Renal pelvis (tissue), 4 donors: Measurements from ENCODE around the gene HTT. TPM values are rescaled to one million over a fixed set of nuclear protein-coding genes. Genes with fewer than 3 reads are reported as not detected.
A peak's percentile ranks its signal among the peaks of the same experiment; 100 is the strongest.
"Not testable (repeated sequence)": the region's sequence is repeated elsewhere in the genome, so short reads cannot be mapped to it uniquely, and the experiment has no call there.

Experiments used
- DNase-seq: peaks from one replicate; pipeline ENCODE4 v3.0.0-alpha.2; 2013
- polyA plus RNA-seq, 3 donors: library from polyadenylated mRNA; unstranded; fragments of 120-200 nt; gene quantifications; one replicate each; pipeline ENCODE4 v1.2.1, GENCODE V29; 2013; ENCODE audit not compliant: insufficient read length in 3 of 3

Gene HTT
- polyA plus RNA-seq, 3 donors, result 31.9 to 44.9 (median 38.7) TPM

GRCh38 chr4:3119464-3119863 lies 45.0 kb downstream of the HTT start:
- no peak for DNase-seq

- no peak for DNase-seq
Measured at GRCh38 chr4:3121110-3121509, 46.6 kb downstream of the HTT start.

- no peak for DNase-seq
Measured at GRCh38 chr4:3121596-3121995, 47.1 kb downstream of the HTT start.

DNA sequence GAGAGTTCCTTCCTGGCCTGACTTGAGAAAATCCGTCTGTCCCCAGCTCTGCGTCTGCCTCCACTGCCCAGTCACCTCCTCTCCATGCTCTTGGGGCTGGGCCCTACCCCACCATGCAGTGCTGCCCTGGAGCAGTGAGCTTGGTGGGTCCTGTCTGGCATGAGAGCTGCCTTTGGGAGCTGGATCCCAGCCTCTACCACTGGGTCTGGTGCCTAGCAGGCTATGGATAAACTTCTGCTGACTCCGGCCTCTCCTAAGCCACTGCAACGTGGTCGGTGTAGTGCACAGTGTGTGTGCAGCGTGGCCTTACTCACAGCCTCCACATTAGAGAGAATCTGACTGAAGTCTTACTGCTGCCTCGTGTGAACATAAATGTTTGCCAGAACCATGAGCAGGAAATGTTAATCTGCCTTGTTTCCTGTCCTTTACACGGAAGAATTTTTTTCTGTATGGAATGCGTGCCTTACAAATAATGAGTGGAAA lies 47.6 kb downstream of the HTT start:
- peak; percentile 26 for DNase-seq

DNA sequence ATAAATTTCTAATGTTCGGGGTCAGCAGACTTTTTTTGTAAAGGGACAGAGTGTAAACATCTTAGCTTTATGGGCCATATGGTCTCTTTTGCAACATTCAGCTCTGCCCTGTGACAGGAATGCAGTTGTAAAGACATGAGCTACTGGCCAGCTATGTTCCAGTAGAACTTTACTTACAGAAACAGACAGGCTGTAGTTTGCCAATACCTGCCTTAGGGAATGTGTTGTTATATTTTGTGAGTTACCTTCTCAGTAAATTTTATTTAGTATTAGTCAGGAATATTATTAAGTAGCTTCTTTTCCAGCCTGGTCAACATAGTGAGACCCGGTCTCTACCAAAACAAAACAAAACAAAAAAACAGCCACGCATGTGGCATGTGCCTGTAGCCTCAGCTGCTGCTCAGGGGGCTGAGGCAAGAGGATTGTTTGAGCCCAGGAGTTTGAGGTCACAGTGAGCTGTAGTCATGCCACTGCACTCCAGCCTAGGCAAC lies 48.7 kb downstream of the HTT start:
- DNase-seq, result peak; percentile 48

GRCh38 chr4:3124070-3124767 lies 49.7 kb downstream of the HTT start:
- DNase-seq, result no peak

- no peak for DNase-seq
Measured at GRCh38 chr4:3127112-3127511, 52.6 kb downstream of the HTT start.

- no peak for DNase-seq
Measured at GRCh38 chr4:3128058-3128457, 53.6 kb downstream of the HTT start.

DNA sequence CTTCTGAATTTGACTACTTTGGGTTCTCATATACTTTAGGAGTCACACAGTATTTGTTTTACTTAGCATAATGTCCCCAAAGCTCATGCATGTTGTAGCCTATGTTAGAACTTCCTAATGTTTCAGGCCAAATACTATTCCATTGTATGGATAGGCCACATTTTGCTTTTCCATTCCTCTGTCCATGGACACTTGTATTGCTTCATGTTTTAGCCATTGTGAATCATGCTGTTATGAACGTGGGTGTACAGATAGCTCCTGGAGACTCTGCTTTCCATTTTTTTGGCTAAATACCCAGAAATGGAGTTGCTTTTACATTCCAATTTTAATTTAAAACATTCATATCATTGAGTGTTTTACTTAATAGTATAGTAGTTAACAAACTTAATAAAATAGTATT lies 54.5 kb downstream of the HTT start:
- no peak for DNase-seq

DNA sequence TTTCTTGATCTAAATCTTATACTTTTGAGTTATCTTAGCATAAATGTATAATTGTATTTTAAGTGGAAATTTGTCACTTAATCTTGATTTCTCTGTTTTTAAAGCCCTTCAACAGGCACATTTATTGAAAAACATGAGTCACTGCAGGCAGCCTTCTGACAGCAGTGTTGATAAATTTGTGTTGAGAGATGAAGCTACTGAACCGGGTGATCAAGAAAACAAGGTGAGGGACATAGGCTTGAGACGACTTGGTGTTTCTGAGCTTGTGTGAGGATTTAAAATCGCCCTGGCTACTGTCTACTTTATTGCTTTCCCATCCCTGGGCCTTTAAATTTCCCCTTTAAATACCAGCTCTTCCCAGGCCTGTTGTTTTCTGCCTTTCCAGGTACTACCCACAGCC lies 55.7 kb downstream of the HTT start:
- DNase-seq, result no peak

DNA sequence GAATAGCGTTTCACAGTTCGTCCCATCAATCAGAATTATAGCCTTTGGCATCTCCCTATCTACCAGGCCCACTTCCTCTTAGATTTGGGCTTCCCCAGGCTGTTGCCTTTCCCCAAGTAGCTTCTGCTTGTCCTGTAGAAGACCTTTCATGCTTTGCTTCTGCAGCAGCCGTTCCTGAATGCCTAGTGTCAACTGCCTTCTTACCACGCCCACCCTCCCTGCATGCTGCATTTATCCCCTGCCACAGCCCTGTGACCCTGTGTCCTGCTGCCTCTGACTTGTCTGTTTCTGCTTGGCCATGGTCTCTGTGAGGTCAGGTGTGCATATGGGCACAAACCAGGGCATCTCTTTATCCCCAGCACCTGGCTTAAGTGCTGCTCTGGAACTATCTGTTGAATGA lies 56.3 kb downstream of the HTT start:
- no peak for DNase-seq

GRCh38 chr4:3134201-3134600 lies 59.7 kb downstream of the HTT start:
- no peak for DNase-seq

DNA sequence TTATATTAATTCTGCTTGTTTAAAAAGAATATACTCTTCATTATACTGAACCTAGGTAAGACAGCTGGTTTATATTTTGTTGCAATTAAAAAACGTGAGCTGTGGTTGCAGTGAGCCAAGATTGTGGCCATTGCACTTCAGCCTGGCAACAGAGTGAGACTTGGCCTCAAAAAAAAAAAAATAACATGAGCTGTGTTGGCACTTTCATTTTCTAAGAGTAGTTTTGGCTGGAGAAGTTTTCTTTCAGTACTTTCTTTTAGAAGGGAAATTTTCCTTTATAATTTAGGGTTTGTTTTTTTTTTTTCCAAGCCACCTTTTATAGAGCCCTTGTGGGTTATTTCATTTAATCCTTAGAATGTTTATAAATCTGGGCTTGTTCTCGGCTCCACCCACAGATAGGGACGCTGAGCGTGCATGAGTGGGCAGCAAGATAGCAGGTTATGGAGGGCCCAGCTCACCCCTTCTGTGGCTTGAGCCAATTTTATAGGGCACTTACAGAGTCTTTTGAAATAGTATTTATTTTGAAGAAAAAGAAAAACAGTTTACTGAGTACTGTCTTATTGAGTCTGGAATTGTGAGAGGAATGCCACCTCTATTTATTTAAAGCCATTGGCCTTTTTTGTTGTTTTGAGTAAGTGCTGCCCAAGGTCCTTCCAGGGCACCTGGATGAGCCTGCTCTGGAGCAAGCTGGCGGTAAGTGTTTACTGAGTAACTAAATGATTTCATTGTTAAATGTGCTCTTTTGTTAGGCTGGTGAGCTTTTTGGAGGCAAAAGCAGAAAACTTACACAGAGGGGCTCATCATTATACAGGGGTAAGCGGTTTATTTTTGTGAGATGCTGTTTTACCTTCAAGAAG lies 60.9 kb downstream of the HTT start:
- no peak for DNase-seq

DNA sequence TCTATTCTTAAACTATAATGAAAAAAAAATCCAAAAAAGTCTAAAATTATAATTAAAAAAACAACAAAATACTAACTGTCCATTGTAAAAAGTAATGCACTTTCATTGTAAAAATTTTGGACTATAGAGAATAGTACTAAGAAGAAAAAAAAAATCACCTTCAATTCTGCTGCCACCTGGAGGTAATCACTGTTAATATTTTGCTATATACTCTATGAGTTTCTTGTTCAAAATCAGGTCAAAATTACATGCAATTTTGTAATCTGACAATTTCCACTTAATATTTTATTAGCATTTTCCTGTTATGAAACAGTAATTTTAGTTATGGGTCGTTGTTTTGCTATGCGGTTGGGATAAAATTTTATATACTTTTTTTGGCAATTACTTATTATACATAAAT lies 62.0 kb downstream of the HTT start:
- DNase-seq, result no peak

- no peak for DNase-seq
Measured at GRCh38 chr4:3137908-3138307, 63.4 kb downstream of the HTT start.

DNA sequence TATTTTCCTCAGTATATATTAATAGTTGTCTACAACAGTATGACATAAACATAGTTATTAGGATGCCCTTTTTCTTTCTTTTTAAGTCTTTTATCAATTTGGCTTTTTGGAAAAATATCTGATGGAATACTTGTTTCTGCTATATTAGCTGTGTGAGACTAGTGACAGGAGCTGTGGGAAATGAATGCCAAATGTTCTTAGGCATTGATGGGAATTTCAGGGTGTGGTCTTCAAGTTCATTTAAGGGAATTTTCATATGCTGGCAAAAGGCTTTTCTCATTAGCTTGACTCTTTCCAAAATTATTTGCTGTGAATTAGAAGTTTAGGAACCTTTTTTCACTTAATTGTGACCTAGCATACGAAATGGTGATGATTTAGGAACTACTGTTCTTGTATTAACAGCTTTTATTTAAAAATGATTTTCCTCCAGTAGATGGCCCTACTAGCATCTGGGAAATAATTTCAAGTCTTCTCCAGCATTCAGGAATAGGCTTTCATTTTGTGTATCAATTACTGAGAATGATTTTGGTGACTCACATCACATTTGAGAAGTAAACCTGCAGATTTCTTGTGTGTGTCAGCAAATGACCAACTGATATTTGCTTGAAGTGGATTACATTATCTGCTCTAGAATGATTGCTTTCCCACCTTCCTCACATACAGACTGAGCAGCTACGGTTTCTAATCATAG lies 70.9 kb downstream of the HTT start:
- DNase-seq, result no peak

DNA sequence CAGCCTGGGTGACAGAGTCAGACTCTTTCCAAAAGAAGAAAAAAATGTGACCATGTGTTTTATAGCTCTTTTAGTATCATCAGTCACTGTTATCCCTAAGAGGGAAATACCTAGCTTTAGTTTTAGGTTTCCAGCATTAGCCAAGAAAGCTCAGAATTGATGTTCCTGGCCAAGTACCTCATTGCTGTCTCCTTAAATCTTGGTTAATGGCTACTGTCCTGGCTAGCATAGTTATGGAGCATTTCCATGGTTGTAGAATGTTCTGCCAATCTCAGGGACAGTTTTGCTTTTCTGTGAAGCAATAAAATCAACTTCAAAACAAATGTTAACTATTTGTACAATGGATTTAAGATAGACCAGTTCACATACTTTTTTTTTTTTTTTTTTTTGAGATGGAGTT lies 74.4 kb downstream of the HTT start:
- DNase-seq, result peak; percentile 4

DNA sequence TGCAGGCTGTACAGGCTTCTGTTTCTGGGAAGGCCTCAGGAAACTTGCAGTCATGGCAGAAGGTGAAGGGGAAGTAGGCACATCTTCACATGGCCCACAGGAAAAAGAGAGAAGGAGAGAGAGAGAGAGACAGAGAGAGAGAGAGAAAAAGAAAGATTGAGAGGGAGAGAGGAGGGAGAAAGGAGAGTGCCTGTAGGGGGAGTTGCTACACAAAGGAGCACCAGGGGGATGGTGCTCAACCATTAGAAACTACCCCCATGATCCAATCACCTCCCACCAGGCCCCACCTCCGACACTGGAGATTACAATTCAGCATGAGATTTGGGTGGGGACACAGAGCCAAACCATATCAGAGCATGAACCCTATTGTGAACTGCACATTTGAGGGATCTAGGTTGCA lies 76.8 kb downstream of the HTT start:
- DNase-seq, result not testable (repeated sequence)

- DNase-seq, result no peak
Measured at GRCh38 chr4:3157366-3157765, 82.9 kb downstream of the HTT start.

GRCh38 chr4:3158841-3159240 lies 84.4 kb downstream of the HTT start:
- DNase-seq, result no peak

- no peak for DNase-seq
Measured at GRCh38 chr4:3160438-3160837, 86.0 kb downstream of the HTT start.

GRCh38 chr4:3161044-3161443 lies 86.6 kb downstream of the HTT start:
- DNase-seq, result not testable (repeated sequence)

GRCh38 chr4:3166434-3166833 lies 92.0 kb downstream of the HTT start:
- DNase-seq, result not testable (repeated sequence)
